ENCODE measurements around the gene CCHCR1. TPM values are rescaled to one million over a fixed set of nuclear protein-coding genes. Genes with fewer than 3 reads are reported as not detected.
A peak's percentile ranks its signal among the peaks of the same experiment; 100 is the strongest.

The CCHCR1 gene
- total and polyA plus RNA-seq, 2 of the 8 experiments (the other 6 are each of a cell fraction or from before 2014, with no cell fraction given), result 20.9 to 38.0 TPM

DNA sequence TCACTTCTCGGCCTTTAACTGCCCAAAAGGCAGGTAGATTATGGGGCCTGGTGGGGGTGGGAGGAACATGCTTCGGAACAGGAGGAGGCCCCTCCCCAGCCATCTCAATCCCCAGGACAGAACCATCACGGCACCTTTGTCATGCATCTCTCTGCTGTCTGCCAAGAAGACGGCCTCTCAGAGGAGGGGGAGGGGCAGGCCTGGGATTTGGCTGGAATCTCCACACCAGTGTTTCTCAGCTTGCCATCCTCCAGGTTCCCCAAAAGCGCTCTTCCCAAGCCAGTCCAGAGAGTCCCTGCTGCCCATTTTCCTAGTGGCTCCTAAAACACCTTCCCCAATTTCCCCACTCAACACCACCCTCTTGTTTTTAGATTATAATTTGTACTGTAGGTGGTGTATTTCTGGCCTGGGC lies 15.4 kb upstream of the CCHCR1 start (continued):
- TF ChIP-seq SIRT6 (IDR thresholded peaks at IDR 0.05; ENCODE audit: low read length), result no peak
- TF ChIP-seq KDM4A (IDR thresholded peaks at IDR 0.05; ENCODE audit: low read depth, low read length, severe bottlenecking), result no peak
- TF ChIP-seq SIN3A (conservative IDR thresholded peaks at IDR 0.05 in 1 of 2, IDR thresholded peaks at IDR 0.05 in 1 of 2; ENCODE audit: low read depth in 1 of 2, low read length in 2 of 2), result 0 out of 4 replicates have a peak, but pooled peaks have one; percentile 43 to 91
- peak; percentile 46 for TF ChIP-seq SAP30 (IDR thresholded peaks at IDR 0.05; ENCODE audit: insufficient read depth, insufficient replicate concordance, low read length)
- TF ChIP-seq BACH1 (IDR thresholded peaks at IDR 0.05; ENCODE audit: low read length), result no peak
- TF ChIP-seq, protein P1, sequence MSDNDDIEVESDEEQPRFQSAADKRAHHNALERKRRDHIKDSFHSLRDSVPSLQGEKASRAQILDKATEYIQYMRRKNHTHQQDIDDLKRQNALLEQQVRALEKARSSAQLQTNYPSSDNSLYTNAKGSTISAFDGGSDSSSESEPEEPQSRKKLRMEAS (IDR thresholded peaks at IDR 0.05), result peak; percentile 57; the same call in 1 of the 2 replicates
- TF ChIP-seq, protein P2, sequence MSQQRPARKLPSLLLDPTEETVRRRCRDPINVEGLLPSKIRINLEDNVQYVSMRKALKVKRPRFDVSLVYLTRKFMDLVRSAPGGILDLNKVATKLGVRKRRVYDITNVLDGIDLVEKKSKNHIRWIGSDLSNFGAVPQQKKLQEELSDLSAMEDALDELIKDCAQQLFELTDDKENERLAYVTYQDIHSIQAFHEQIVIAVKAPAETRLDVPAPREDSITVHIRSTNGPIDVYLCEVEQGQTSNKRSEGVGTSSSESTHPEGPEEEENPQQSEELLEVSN (IDR thresholded peaks at IDR 0.05), result no peak
- TF ChIP-seq SRF (IDR thresholded peaks at IDR 0.05; ENCODE audit: low read depth, low read length), result no peak
- no peak for TF ChIP-seq SIX5 (IDR thresholded peaks at IDR 0.05; ENCODE audit: low read depth, low read length)
- TF ChIP-seq CBX8 (IDR thresholded peaks at IDR 0.05; ENCODE audit: borderline replicate concordance, low read depth, low read length), result no peak
- TF ChIP-seq RBBP5 (IDR thresholded peaks at IDR 0.05; ENCODE audit: borderline replicate concordance, low read depth, low read length), result peak; percentile 72
- no peak for TF ChIP-seq CTCF (IDR thresholded peaks at IDR 0.05; ENCODE audit: control extremely low read depth in 1 of 3, insufficient read depth in 1 of 3, low read depth in 1 of 3, low read length in 3 of 3)
- TF ChIP-seq, protein P3, sequence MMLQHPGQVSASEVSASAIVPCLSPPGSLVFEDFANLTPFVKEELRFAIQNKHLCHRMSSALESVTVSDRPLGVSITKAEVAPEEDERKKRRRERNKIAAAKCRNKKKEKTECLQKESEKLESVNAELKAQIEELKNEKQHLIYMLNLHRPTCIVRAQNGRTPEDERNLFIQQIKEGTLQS (IDR thresholded peaks at IDR 0.05; ENCODE audit: insufficient read depth, low read depth, low read length), result no peak
- TF ChIP-seq HDAC6 (IDR thresholded peaks at IDR 0.05; ENCODE audit: low read depth, low read length), result no peak
- no peak; the same call in 1 of the 2 replicates for TF ChIP-seq JUND (IDR thresholded peaks at IDR 0.05; ENCODE audit: low read length)
- TF ChIP-seq POLR2AphosphoS5 (IDR thresholded peaks at IDR 0.05; ENCODE audit: low read depth, low read length), result no peak; the same call in none of the 2 replicates
- TF ChIP-seq EGR1 (IDR thresholded peaks at IDR 0.05; ENCODE audit: borderline replicate concordance, low read depth, low read length), result no peak
- TF ChIP-seq RXRA (IDR thresholded peaks at IDR 0.05; ENCODE audit: insufficient read depth, low read depth, low read length), result no peak
